ENCODE measurements around the gene HNRNPM.

GRCh38 chr19:8506402-8506957 is 61.7 kb downstream of the HNRNPM start:
- TF ChIP-seq CTCF (IDR thresholded peaks at IDR 0.05) (peak in 2 of 3 donors; percentile 1 to 8), POLR2A (IDR thresholded peaks at IDR 0.05) (no peak)
